Sigmoid colon (tissue), 4 donors: Measurements from ENCODE around the gene CHPF.

Experiments used
- POLR2A ChIP-seq, 2 donors: fragments of 450-650 bp; IDR thresholded peaks; one replicate each; pipeline ENCODE4 v1.6.1; 2016; ENCODE audit warnings: antibody characterized with exemption in 2 of 2, mild to moderate bottlenecking in 2 of 2, moderate library complexity in 2 of 2
- POLR2AphosphoS5 ChIP-seq, 4 donors: sonication (generic); formaldehyde crosslinking; IDR thresholded peaks; one replicate each; pipeline ENCODE4 v1.6.1; 2017; ENCODE audit warnings: antibody characterized with exemption in 4 of 4
- TF ChIP-seq, protein P1 (sequence below), 4 experiments: fragments of 450-650 bp in 3 of 4; fragments of 200-600 bp in 1 of 4; IDR thresholded peaks; one replicate each; pipeline ENCODE4 v1.5.1; 2016 to 2019; ENCODE audit warnings: antibody characterized with exemption in 4 of 4, mild to moderate bottlenecking in 3 of 4, moderate library complexity in 2 of 4

DNA sequence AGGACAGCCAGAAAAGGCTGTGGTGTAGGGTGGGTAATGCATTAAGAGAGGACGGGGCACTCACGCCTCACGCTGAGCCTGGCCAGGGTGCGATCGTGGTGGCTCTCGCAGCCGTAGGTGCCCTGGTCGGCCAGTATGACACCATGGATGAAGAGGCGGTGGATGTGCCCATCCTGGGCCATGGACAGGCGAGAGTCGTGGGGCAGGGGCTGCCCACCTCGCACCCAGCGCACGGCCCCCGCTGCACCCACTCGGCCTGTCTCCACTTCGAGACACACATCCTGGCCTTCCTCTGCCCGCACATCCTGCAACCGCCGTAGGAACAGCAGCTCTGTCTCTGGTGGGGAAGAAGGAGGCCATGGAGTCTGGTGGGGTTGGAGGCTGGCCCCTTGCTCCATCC is 12.3 kb upstream of the CHPF start:
- TF ChIP-seq, protein P1, sequence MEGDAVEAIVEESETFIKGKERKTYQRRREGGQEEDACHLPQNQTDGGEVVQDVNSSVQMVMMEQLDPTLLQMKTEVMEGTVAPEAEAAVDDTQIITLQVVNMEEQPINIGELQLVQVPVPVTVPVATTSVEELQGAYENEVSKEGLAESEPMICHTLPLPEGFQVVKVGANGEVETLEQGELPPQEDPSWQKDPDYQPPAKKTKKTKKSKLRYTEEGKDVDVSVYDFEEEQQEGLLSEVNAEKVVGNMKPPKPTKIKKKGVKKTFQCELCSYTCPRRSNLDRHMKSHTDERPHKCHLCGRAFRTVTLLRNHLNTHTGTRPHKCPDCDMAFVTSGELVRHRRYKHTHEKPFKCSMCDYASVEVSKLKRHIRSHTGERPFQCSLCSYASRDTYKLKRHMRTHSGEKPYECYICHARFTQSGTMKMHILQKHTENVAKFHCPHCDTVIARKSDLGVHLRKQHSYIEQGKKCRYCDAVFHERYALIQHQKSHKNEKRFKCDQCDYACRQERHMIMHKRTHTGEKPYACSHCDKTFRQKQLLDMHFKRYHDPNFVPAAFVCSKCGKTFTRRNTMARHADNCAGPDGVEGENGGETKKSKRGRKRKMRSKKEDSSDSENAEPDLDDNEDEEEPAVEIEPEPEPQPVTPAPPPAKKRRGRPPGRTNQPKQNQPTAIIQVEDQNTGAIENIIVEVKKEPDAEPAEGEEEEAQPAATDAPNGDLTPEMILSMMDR (IDR thresholded peaks at IDR 0.05) = no peak
- TF ChIP-seq POLR2AphosphoS5 (IDR thresholded peaks at IDR 0.05) = no peak
- no peak for TF ChIP-seq POLR2A (IDR thresholded peaks at IDR 0.05)
